NCI-H446 treated with DMSO at 0.1 percent for 48 hours (cell line): Measurements from ENCODE around the gene RTCA.
"Not testable (repeated sequence)": the region's sequence is repeated elsewhere in the genome, so short reads cannot be mapped to it uniquely, and the experiment has no call there.

Experiments
- DNase-seq: peaks from one replicate; lab custom pipeline; 2025; lab: John Stamatoyannopoulos, UW

The RTCA gene

GRCh38 chr1:100261686-100262085 is 4.3 kb upstream of the RTCA start:
- DNase-seq: no peak

DNA sequence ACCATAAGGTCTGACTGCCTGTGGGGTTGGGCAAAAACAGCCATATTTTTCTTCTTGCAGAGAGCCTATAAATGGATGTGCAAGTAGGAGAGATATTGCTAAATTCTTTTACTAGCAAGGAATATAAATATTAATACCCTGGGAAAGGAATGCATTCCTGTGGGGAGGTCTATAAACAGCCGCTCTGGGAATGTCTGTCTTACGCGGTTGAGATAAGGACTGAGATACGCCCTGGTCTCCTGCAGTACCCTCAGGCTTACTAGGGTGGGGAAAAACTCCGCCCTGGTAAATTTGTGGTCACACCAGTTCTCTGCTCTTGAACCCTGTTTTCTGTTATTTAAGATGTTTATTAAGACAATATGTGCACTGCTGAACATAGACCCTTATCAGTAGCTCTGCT is 1.9 kb upstream of the RTCA start:
- not testable (repeated sequence) for DNase-seq

GRCh38 chr1:100265562-100265930 is 470 bp upstream of the RTCA start:
- peak; percentile 8 for DNase-seq

DNA sequence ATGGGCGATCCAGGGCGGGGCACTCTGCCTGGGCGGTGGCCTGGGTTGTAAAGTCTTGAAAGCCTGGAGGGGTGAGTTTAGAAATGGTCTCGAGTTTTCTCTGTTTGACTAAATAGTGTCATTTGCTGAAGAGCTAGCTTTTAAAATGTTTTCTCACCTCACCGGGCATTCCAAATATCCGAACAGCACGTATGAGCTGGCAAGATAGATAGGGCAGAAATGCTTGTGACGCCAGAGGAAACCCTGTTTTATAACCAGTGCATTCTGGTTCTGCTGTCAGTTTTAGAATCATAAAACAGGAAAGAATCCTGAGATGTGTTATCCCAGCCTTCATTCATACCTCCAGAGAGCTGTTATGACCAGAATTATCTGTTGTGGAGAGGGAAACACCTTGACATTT is 725 bp downstream of the RTCA start:
- DNase-seq: no peak

DNA sequence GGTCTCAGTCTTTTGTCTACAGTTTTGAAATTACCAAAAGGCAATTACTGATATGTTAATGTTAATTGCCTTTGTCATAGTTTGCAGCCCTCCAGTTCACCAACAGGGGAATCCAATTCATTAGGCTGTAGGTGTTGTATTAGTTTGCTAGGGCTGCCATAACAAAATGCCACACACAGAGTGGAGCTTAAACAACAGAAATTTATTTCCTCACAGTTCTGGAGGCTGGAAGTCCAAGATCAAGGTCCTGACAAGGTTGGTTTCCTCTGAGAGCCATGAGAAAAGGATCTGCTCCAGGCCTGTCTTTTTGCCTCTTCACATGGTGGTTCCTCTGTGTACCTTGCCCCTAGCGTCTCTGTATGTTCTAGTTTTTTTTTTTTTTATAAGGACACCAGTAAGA is 1.3 kb downstream of the RTCA start:
- DNase-seq: no peak

DNA sequence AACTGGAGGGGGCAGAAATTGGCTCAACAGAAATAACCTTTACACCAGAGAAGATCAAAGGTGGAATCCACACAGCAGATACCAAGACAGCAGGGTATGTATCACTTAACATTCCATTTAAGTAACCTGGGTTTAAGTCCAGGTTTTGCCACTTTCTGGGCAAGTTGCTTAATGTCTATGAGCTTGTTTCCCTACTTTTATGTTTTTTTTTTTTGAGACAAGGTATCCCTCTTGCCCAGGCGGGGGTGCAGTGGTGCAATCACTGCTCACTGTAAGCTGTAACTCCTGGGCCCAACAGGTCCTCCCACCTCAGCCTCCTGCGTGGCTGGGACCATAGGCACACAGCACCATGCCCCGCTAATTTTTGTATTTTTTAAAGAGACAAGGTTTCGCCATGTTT is 2.2 kb downstream of the RTCA start:
- no peak for DNase-seq

DNA sequence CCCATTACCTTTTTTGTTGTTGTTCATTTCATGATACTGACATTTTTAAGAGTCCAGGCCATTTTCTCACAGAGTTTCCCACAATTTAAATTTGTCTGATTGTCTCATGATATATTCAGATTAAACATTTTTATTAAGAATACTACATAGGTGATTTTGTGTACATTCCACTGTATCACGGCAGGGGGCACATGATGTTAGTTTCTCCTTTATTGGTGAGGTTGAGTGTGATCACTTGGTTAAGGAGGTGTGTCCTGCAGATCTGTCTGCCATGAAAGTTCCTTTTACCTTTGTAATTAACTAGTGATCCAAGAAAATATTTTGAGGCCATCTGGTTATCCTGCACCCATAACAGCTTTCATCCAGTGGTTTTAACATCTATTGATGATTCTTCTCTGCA is 11.8 kb downstream of the RTCA start:
- no peak for DNase-seq

GRCh38 chr1:100279358-100279923 is 13.4 kb downstream of the RTCA start:
- no peak for DNase-seq

DNA sequence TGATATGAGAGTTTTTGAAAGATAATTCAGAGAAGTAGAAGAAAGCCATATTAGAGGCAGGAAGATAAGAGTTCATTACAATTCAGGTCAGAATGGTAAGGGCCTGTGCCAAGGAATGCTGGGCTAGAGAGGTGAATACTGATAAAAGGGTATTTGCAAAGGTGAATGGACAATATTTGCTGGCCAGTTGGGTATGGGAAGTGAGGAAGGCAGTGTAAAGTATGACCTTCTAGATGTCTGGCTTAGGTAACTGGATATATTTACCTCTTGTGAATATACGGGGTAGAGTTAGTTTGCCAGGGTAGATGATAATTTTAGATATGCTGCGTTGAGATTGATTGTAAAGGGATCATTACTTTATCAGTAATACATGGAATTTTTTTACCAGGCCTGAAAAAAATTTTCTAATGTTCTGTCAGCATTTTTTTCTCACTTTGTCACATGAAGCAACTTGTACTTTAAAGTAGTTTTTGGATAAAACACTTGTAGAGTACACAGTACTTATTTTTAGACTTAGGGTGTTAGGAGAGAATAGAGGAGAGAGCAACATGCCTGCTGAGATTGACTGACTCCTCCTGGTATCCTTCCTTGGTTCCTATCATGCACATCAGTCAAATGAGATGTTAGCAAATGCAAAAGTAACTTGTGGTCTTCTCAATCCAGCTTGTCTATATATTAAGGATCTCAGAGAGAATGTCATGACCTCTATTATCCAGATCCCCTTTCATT is 14.1 kb downstream of the RTCA start:
- DNase-seq: no peak

GRCh38 chr1:100284591-100284990 is 18.6 kb downstream of the RTCA start:
- no peak for DNase-seq

DNA sequence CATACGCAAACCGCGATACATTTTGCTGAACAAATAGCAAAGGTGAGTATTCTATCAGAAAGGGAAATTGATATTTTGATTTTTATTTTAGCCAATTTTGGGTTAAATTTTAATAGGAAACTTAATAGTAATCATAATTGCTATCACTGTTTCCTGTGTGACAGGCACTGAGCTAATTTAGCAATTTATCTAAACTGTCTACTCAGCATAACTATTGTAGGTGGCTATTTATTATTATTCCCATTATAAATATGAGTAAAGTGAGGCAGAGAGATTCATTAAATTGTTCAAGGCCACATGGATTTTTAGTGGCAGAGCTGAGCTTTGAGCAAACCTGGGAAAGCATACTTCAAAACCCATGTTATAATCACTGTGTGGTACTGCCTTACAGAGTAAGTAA is 21.1 kb downstream of the RTCA start:
- DNase-seq: no peak

DNA sequence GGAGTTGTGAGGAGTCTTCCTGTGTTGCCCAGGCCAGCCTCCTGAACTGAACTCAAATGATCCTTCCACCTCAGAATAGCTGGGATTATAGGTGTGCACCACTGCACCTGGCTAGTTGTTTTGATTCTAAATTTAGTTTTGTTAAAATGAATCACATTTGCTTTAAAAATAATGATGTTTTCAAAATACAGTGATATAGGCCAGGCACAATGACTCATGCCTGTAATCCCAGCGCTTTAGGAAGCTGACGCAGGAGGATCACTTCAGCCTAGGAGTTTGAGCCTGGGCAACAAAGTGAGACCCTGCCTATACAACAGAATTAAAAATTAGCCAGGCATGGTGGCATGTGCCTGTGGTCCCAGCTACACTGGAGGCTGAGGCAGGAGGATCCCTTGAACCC is 24.3 kb downstream of the RTCA start:
- no peak for DNase-seq

DNA sequence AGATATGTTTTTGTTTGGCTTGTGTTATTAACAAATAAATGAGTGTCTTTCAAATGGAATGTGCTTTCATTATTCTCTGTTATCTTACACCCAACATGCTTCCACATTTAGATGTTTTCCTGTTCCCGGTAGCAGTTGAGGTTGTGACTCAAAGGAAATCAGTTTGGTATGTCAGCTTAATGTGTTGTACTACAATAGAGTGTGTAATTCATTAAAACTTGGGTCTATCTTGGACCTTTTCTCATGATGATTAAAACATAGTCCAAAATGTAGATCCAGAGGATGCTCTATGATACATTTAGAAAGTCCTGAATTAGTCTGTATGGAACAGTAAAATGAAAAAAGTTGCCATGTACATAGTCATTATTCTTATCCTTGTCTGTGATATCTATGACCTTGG is 26.7 kb downstream of the RTCA start:
- DNase-seq: no peak

DNA sequence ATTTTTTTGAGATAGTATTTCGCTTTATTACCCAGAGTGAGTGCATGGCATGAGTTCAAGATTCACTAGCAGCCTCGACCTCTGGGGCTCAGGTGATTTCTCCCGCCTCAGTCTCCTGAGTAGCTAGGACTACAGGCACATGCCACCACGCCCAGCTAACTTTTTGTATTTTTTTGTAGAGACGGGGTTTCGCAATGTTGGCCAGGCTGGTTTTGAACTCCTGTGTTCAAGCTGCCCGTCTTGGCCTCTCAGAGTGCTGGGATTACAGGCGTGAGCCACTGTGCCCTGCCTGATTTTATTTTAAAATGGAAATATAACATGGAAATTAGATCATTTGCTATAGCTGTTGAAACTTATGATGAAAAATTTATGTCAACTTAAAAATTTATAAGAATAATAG is 30.1 kb downstream of the RTCA start:
- DNase-seq: no peak

GRCh38 chr1:100296997-100297396 is 31.0 kb downstream of the RTCA start:
- not testable (repeated sequence) for DNase-seq

DNA sequence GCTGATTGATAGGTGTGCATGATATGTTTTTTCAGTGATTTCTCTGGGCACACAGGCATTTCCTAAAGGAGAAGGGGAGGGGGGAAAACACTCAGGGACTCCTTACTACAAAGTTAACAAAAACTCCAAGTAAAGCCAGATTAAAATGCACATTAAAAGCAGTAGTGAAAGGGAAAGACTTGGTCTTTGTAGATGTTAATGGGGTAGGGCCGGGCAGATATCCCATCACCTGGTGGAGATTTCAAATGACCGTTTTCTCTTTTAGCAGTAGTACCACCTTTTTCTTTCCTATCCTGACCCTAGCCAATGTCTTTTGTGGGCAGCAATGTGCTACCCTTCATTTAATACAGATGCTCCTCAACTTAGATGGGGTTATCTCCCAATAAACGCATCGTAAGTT is 32.5 kb downstream of the RTCA start:
- no peak for DNase-seq

DNA sequence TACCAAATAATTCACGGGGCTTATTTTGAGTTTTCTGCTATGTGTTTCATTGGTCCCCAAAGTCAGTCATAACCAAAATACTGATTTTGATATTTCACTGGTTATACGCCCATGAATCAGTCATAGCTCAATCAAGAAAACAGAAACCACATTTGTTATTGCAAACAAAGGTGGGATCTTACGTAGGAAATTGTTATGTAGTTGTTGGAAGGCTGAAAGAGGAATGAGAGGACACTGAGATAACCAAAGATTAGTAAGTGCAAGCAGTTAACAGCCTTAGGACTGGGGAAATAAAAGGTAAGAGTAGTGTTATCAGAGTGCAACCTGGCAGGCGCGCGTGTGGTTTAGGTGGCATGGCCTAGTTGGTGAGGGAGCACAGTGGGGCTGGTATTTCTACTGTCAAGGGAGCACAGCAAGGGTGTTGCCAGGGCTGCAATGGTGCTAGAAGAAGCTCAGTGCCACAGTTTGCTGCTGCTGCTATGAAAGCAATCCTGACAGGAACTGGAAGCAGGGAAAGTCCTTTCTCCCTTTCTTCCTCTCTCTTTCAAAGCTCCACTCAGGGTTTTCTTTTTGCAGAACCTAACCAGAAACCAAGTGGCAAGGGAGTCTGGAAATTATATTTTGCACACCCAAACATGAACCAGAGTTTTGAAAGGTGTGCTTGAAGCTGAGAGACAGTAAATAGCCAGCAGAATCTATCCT is 33.7 kb downstream of the RTCA start:
- no peak for DNase-seq

GRCh38 chr1:100300691-100301090 is 34.7 kb downstream of the RTCA start:
- no peak for DNase-seq

DNA sequence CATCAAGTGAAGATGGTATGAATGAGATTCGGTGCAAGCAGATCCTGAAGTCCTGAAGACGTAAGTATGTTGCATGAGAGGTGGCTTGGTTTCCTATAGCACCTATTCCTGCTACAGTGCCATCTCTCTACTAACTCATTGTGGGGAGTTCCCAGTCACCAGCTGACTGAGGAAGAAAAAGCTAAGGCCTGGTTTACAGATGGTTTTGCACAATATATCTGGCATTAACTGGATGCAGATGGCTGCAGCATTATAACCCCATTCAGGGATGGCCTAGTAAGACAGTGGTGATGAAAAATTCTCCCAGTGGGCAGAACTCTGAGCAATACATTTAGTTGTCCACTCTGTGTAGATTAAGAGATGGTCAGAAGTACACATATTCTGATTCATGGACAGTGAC is 36.7 kb downstream of the RTCA start:
- no peak for DNase-seq

DNA sequence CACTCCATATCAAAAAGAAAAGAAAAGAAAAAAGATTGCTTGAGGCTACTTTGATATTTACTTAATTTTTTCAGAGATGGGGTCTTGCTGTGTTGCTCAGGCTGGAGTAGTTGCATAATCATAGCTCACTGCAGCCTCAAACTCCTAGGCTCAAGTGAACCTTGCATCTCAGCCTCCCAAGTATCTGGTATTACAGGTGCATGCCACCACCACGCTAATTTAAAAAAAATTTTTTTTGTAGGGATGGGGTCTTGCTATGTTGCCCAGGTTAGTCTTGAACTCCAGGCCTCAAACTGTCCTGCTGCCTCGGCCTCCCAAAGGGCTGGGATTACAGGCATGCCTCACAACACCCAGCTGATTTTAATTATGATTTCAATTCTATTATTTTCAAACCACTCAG is 38.2 kb downstream of the RTCA start:
- no peak for DNase-seq

- no peak for DNase-seq
Observed at GRCh38 chr1:100304921-100305320, 38.9 kb downstream of the RTCA start.

- DNase-seq: no peak
Observed at GRCh38 chr1:100305954-100306353, 39.9 kb downstream of the RTCA start.

GRCh38 chr1:100306735-100307313 is 40.8 kb downstream of the RTCA start:
- no peak for DNase-seq
